ENCODE data around the gene EXD3. TPM values are rescaled to one million over a fixed set of nuclear protein-coding genes. Genes with fewer than 3 reads are reported as not detected.

Gene EXD3
- total and polyA plus RNA-seq, 9 of the 15 experiments (the other 6 are each of a cell fraction or from before 2014, with no cell fraction given) = 0.29 to 12.5 (median 3.9) TPM

DNA sequence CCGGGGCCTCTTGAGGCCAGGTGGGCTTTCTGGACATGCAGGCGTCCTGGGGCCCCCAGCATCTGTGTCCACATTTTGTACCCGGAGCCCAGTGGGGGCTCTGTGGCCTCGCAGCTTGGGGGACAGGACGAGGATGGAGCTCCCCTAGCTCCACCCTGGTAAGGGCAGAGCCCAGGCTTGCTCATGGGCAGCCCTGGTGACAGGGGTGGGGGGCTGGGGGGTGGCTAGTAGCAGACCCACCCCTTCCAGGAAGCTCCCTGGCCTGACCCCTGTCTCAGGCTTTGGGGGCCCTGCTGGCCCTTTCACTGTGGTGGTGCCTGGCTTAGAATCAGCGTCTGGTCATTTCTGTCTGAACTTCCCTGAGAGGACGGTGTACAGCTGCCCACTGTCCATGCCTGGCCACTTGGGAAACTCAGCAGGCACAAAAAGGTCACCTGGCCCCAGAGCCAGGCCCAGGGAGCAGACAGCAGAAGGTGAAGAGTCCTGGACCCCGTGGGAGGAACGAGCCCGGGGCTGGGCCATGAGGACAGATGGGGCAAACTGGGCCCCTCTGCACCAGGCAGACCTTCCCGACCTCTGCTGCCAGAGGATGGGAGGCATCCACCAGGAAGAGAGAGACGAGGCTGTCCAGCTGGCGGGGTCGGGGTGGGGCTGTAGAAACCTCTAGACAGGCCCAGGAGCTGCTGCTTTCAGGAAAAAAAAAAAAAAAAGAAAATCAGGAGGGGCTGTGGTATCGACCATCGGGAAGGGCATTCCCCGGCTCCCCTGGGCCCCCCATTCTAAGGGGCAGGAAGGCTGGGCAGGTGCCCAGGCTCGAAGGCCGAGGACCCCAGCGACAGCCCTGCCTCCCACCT lies 52.8 kb downstream of the EXD3 start:
- ChIA-PET POLR2A (interaction anchor here (0.6 kb wide), 1 partner anchor 13 kb away, joined by 3 read pairs; no protein-coding TSS in a partner anchor), CTCF (ENCODE audit: low intra/inter-chr PET ratio) (no interaction called here)
- ATAC-seq (no peak; the same call in 1 of the 3 replicates), FAIRE-seq (no peak), DNase-seq (ENCODE audit: extremely low read depth in 1 of 4, low spot score in 3 of 4) (no peak)
- Histone ChIP-seq H3K27me3 (ENCODE audit: control insufficient read depth in 2 of 2, insufficient read depth in 2 of 2, low read length in 2 of 2) (peaks cover 0 to 8% of the 10 kb centered on the region in 2 experiments; a peak in 2 of 5 replicates), H3K9me3 (replicated peaks; ENCODE audit: control insufficient read depth, insufficient read depth, low read depth, low read length) (no peaks in the 10 kb centered on the region; the same call in 1 of the 2 replicates), H3K27ac (ENCODE audit: extremely low read depth, low read depth, low read length) (no peak overlapping the region), H3K4me3 (no peak overlapping the region), H3K9me1 (ENCODE audit: control insufficient read depth, insufficient read depth, low read length) (no peaks in the 10 kb centered on the region), H4K20me1 (replicated peaks; ENCODE audit: control insufficient read depth, insufficient read depth, low read length) (no peaks in the 10 kb centered on the region), H3K9ac (ENCODE audit: insufficient read depth in 1 of 2, low read depth in 2 of 2, low read length in 2 of 2) (no peak overlapping the region), H2AFZ (ENCODE audit: low read depth, low read length) (no peak overlapping the region), H3K4me2 (ENCODE audit: insufficient read depth, low read length) (no peak overlapping the region), H3K36me3 (ENCODE audit: control insufficient read depth, insufficient read depth, low read length) (no peaks in the 10 kb centered on the region), H3K79me2 (ENCODE audit: control insufficient read depth, insufficient read depth, low read length) (no peaks in the 10 kb centered on the region), H3K4me1 (replicated peaks in 1 of 2; ENCODE audit: control insufficient read depth in 2 of 2, insufficient read depth in 2 of 2, low read length in 2 of 2) (peaks cover 0 to 64% of the 10 kb centered on the region in 2 experiments; a peak in 3 of 5 replicates)
- no TSS peak for BruUV-seq (replicated peaks)
- in situ Hi-C loops (cut with MboI) (no loop called here), intact Hi-C loops (cut with micrococcal nuclease) (no loop called here)
- TF ChIP-seq ZNF324 (CRISPR knock-in tag; IDR thresholded peaks at IDR 0.05) = no peak
- no peak for TF ChIP-seq DIDO1 (tag; IDR thresholded peaks at IDR 0.05; ENCODE audit: low read depth)
- 20% methylated on average over 18 of the region's 20 CpGs for WGBS (ENCODE audit: insufficient coverage, low coverage, missing lambda C conversion rate)

DNA sequence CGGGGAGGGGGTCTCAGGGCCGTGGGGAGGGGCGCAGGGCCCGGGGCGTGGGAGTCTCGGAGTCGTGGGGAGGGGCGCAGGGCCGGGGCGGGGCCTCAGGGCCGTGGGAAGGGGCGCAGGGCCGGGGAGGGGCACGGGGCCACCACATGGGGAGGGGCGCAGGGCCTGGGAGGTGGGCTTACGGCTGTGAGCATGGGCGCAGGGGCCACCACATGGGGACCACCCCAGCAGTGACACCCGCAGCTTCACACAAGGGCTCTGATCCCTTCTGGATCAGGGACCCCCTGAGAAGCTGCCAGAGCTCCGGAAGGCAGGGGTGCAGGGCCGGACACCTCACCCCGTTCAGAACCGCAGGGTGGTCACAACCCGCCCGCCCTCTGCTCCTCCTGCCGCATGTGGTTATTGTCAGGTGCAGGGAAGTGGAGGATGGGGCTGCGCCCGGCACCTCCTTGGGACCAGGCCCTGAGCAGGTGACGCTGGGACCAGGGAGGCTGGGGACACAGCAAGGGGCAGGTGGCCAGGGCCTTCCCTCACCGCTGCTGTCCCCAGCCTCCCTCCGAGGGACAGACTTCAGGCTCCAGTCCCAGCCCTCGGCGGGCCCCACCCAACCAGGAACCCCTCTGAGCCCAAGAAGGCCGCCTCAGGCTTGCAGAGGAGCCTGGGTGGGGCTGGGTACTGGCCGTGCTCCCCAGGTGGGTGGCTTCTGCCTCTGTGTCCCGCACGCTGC lies 53.7 kb downstream of the EXD3 start:
- no peak for FAIRE-seq
- Histone ChIP-seq H3K9me1 (ENCODE audit: control insufficient read depth, insufficient read depth, low read length) (no peaks in the 10 kb centered on the region), H3K4me1 (replicated peaks in 1 of 2; ENCODE audit: control insufficient read depth in 2 of 2, insufficient read depth in 2 of 2, low read length in 2 of 2) (peaks cover 0 to 67% of the 10 kb centered on the region in 2 experiments; a peak in 3 of 5 replicates), H3K4me3 (no peak overlapping the region), H4K20me1 (replicated peaks; ENCODE audit: control insufficient read depth, insufficient read depth, low read length) (no peaks in the 10 kb centered on the region), H3K27me3 (ENCODE audit: control insufficient read depth in 2 of 2, insufficient read depth in 2 of 2, low read length in 2 of 2) (peaks cover 0 to 9% of the 10 kb centered on the region in 2 experiments; a peak in 2 of 5 replicates), H3K79me2 (ENCODE audit: control insufficient read depth, insufficient read depth, low read length) (no peaks in the 10 kb centered on the region), H3K9ac (ENCODE audit: insufficient read depth in 1 of 2, low read depth in 2 of 2, low read length in 2 of 2) (no peak overlapping the region), H3K9me3 (replicated peaks; ENCODE audit: control insufficient read depth, insufficient read depth, low read depth, low read length) (no peaks in the 10 kb centered on the region; the same call in 1 of the 2 replicates), H3K4me2 (ENCODE audit: insufficient read depth, low read length) (no peak overlapping the region), H3K27ac (ENCODE audit: extremely low read depth, low read depth, low read length) (no peak overlapping the region), H3K36me3 (ENCODE audit: control insufficient read depth, insufficient read depth, low read length) (no peaks in the 10 kb centered on the region), H2AFZ (ENCODE audit: low read depth, low read length) (no peak overlapping the region)
- no peak for DNase-seq (ENCODE audit: extremely low read depth in 1 of 4, low spot score in 3 of 4)
- ChIA-PET CTCF (ENCODE audit: low intra/inter-chr PET ratio) (no interaction called here), POLR2A (interaction anchor here (0.6 kb wide), 1 partner anchor 188 kb away, joined by 4 read pairs; no protein-coding TSS in a partner anchor)
- intact Hi-C loops (cut with micrococcal nuclease) = no loop called here
- in situ Hi-C loops (cut with MboI) = no loop called here
- BruUV-seq (replicated peaks) = no TSS peak
- ATAC-seq = peak; percentile 41
- 50% methylated on average over 12 of the region's 36 CpGs for WGBS (ENCODE audit: insufficient coverage, low coverage, missing lambda C conversion rate)
- no peak for TF ChIP-seq ZNF316 (IDR thresholded peaks at IDR 0.05)
- TF ChIP-seq DMBX1 (CRISPR knock-in tag; IDR thresholded peaks at IDR 0.05; ENCODE audit: borderline replicate concordance) = no peak
- no peak for TF ChIP-seq SMAD3 (CRISPR knock-in tag; conservative IDR thresholded peaks at IDR 0.05)
- no peak for TF ChIP-seq STAT5A (IDR thresholded peaks at IDR 0.05; ENCODE audit: borderline replicate concordance, low read length)
- TF ChIP-seq HMGN3 (IDR thresholded peaks at IDR 0.05; ENCODE audit: borderline replicate concordance, extremely low read depth, insufficient read length, low read depth, low read length) = no peak
- TF ChIP-seq ZNF77 (CRISPR knock-in tag; IDR thresholded peaks at IDR 0.05) = no peak
- no peak for TF ChIP-seq ZNF140 (CRISPR knock-in tag; IDR thresholded peaks at IDR 0.05)
- TF ChIP-seq, protein P1, sequence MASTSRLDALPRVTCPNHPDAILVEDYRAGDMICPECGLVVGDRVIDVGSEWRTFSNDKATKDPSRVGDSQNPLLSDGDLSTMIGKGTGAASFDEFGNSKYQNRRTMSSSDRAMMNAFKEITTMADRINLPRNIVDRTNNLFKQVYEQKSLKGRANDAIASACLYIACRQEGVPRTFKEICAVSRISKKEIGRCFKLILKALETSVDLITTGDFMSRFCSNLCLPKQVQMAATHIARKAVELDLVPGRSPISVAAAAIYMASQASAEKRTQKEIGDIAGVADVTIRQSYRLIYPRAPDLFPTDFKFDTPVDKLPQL (IDR thresholded peaks at IDR 0.05; ENCODE audit: extremely low read depth, insufficient read length) = no peak
- no peak for TF ChIP-seq TARDBP (IDR thresholded peaks at IDR 0.05)
- TF ChIP-seq HOXB6 (CRISPR knock-in tag; IDR thresholded peaks at IDR 0.05; ENCODE audit: borderline replicate concordance) = no peak
- TF ChIP-seq, protein P2, sequence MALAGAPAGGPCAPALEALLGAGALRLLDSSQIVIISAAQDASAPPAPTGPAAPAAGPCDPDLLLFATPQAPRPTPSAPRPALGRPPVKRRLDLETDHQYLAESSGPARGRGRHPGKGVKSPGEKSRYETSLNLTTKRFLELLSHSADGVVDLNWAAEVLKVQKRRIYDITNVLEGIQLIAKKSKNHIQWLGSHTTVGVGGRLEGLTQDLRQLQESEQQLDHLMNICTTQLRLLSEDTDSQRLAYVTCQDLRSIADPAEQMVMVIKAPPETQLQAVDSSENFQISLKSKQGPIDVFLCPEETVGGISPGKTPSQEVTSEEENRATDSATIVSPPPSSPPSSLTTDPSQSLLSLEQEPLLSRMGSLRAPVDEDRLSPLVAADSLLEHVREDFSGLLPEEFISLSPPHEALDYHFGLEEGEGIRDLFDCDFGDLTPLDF (CRISPR knock-in tag; IDR thresholded peaks at IDR 0.05) = no peak
